HG02798 (cell line): ENCODE data around the gene ASCL5.
A peak's percentile ranks its signal among the peaks of the same experiment; 100 is the strongest.

Experiments used
- ATAC-seq: cut with Tn5 transposase; IDR thresholded peaks from one replicate; pipeline ENCODE4 v1.9.1; 2021; ENCODE audit warnings: mild to moderate bottlenecking; ENCODE audit not compliant: unreplicated experiment, poor library complexity

Gene ASCL5

GRCh38 chr1:201137024-201137392, 10.0 kb upstream of the ASCL5 start:
- no peak for ATAC-seq

GRCh38 chr1:201136355-201137023, 9.5 kb upstream of the ASCL5 start:
- ATAC-seq, result no peak

- ATAC-seq, result no peak
Measured at GRCh38 chr1:201134405-201134804, 7.4 kb upstream of the ASCL5 start.

GRCh38 chr1:201131398-201131797, 4.4 kb upstream of the ASCL5 start:
- no peak for ATAC-seq

- ATAC-seq, result no peak
Measured at GRCh38 chr1:201128962-201129361, 2.0 kb upstream of the ASCL5 start.

- no peak for ATAC-seq
Measured at GRCh38 chr1:201128476-201128875, 1.5 kb upstream of the ASCL5 start.

- no peak for ATAC-seq
Measured at GRCh38 chr1:201127755-201128455, 921 bp upstream of the ASCL5 start.

- ATAC-seq, result no peak
Measured at GRCh38 chr1:201126463-201126831, 537 bp downstream of the ASCL5 start.

- no peak for ATAC-seq
Measured at GRCh38 chr1:201125800-201126199, 1.2 kb downstream of the ASCL5 start.

- no peak for ATAC-seq
Measured at GRCh38 chr1:201125019-201125418, 2.0 kb downstream of the ASCL5 start.

- ATAC-seq, result no peak
Measured at GRCh38 chr1:201123866-201124265, 3.1 kb downstream of the ASCL5 start.

- ATAC-seq, result no peak
Measured at GRCh38 chr1:201122321-201122957, 4.5 kb downstream of the ASCL5 start.

- ATAC-seq, result peak; percentile 44
Measured at GRCh38 chr1:201119206-201120197, 7.5 kb downstream of the ASCL5 start.

- ATAC-seq, result no peak
Measured at GRCh38 chr1:201116091-201116490, 10.9 kb downstream of the ASCL5 start.

GRCh38 chr1:201115390-201115937, 11.5 kb downstream of the ASCL5 start:
- ATAC-seq, result no peak

GRCh38 chr1:201114245-201115131, 12.5 kb downstream of the ASCL5 start:
- ATAC-seq, result peak; percentile 81

GRCh38 chr1:201113451-201114244, 13.3 kb downstream of the ASCL5 start:
- no peak for ATAC-seq

GRCh38 chr1:201112926-201113325, 14.1 kb downstream of the ASCL5 start:
- no peak for ATAC-seq
